Uterus (tissue), 2 donors: Measurements from ENCODE around the gene ACY1.

Source experiments
- CTCF ChIP-seq, 4 experiments: fragments of 200-600 bp in 2 of 4; fragments of 450-650 bp in 2 of 4; sonication (generic) in 2 of 4; IDR thresholded peaks; one replicate each; pipeline ENCODE4 v1.5.1; 2016 to 2019; ENCODE audit warnings: antibody characterized with exemption in 4 of 4, mild to moderate bottlenecking in 2 of 4, moderate library complexity in 1 of 4
- POLR2A ChIP-seq, 2 donors: fragments of 450-650 bp; IDR thresholded peaks; one replicate each; pipeline ENCODE4 v1.6.1; 2016; ENCODE audit warnings: antibody characterized with exemption in 2 of 2, mild to moderate bottlenecking in 1 of 2, moderate library complexity in 1 of 2

DNA sequence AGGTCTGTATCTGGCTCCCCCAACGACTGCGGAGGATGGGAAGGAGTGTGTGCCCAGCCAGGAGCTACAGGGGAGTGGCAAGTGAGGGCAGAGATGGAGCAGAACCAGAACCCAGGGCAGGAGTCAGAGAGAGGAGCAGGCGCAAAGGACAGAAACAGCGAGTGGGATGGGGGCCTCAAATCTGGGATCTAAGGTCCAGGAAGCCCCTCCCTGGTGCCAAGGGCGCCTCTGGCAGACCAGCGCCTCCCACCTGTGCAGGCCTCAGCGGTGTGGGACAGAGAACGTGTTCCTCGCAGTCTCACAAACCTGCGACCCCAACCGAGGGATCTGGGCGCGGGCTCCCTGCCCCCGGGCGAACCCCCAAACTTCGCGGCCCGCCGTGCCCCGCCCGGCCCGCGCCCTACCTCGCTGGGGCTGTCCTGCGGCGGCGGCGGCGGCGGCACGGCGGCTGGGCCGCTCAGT, 16.4 kb upstream of the ACY1 start:
- TF ChIP-seq CTCF (IDR thresholded peaks at IDR 0.05) (no peak), POLR2A (IDR thresholded peaks at IDR 0.05) (no peak)
